GM18873 (cell line): ENCODE results near the gene MSI2.

Source experiments
- ATAC-seq: cut with Tn5 transposase; IDR thresholded peaks from one replicate; pipeline ENCODE4 v1.9.1; 2021; ENCODE audit warnings: mild to moderate bottlenecking, moderate library complexity, moderate number of reproducible peaks; ENCODE audit not compliant: unreplicated experiment, low FRiP score

The MSI2 gene

DNA sequence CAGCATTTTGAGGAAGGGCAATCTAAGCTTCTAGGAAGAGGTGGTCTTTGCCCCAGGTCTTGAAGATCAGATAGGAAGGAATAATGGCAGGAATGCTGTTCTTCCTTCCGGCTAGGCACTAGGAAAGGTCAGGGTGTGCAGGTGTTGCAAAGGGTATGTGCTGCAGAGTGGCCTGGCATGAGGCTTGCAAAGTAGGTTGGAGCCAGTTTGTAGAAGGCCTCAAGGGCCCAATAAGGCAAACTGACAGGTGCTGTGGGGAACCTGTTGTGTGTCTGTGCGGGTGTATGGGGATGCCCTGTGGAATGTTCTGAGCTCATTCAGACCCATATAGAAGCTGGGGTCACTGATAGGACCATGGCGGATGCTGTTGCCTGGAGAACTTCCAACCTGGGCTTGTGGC, 12.7 kb downstream of the MSI2 start:
- no peak for ATAC-seq

DNA sequence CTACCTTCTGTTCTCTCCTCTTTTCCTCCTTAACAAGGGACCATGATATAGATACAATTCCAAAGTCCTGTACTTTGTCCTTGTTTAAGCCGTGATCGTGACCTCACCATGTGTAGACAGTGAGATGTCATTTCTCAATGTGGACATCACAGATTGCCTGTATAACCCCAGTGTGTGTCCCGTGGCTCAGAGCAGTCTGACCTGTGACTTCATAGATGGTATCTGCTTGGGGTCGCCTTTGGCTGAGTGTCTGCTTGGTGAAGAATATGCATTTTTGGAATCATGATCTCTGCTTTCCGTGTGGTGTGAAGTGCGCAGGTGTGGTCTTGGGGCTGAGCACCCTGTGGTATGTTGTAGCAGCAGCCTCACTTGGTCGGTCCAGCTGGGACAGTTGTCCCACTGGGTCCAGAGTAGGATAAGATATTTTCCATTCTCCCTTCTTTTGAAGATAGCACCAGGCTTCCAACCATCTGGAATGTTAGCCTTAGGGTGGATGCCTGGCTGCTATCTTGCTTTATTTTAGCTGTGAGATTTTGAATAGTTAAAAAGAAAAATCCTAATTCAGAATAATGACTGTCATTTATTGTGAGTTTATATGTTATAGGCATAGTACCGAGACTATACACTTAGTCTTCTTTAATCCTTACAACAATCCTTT, 13.4 kb downstream of the MSI2 start:
- ATAC-seq, result no peak

DNA sequence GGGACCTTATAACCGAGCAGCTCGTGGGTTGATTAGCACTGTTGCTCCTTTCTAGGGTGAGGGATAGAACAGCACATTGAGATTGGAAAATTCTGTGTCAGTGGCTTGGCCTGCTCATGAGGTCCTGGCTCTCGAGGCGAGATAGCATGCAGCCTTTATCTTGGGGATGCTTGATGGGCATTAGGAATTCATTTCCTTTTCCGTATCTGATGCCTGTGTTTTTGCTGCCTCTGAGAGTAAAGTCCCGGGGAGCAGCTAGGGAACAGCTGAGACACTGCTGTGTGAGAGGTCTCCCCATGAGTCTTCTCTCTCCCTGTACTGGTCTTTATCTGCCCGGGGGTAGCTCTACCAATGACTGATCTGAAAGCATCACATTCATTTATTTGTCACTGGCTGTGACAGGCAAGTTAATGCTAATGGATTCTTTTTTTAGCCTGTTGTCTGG, 14.5 kb downstream of the MSI2 start:
- no peak for ATAC-seq

DNA sequence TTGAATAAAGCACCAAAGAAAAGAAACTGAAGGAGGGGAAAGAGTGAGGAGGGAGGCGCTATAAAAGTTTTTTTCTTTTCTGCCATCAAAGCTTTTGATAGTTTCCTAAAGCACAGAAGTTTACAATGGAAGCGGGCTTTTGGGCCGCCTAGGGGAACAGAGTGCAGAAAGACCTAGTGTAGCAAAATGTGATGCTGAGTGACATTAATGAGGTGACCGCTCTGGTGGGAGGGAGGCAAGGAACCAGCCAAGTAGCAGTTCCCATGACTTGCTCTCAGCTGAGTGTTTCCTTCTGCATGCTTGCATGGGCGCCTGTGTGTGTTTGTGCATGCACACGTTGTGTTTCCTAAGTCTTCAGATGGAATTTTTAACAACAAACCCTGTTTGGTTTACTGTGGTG, 15.5 kb downstream of the MSI2 start:
- no peak for ATAC-seq

DNA sequence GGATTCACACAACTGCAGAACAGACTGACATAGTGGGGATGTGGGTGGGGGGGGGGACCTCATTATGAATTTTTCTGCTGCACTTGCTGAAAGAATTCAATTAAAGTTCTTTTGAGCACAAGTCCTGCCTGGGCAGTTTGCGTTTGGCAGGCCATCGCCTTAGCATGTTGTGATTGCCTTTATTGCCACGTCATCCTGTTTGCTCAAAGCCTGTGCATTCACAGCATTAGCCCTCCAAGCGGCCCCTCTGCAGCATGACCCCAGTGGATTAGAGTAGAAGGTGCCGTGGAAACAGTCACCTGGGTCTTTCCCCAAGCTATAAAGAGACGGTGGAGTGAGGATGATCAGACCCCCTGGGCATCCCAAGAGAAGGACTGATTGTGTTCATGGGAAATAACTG, 17.2 kb downstream of the MSI2 start:
- ATAC-seq, result no peak

DNA sequence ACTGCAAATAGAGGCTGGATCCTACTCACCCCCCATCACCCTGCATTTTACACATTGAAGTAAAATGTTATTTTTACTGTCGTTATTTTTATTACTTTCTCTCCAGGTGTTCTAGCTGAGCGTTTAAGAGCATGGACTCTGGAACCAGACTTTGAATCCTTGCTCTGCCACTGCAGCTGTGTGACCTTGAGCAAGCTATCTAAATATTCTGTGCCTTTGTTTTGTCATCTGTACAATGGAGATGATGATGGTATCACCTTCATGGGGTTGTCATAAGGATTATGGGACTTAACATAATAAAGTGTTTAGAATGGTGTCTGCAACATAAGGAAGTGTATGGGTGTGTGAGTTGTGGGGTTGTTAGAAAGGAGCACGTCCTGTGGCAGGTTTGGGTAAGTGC, 17.8 kb downstream of the MSI2 start:
- no peak for ATAC-seq

DNA sequence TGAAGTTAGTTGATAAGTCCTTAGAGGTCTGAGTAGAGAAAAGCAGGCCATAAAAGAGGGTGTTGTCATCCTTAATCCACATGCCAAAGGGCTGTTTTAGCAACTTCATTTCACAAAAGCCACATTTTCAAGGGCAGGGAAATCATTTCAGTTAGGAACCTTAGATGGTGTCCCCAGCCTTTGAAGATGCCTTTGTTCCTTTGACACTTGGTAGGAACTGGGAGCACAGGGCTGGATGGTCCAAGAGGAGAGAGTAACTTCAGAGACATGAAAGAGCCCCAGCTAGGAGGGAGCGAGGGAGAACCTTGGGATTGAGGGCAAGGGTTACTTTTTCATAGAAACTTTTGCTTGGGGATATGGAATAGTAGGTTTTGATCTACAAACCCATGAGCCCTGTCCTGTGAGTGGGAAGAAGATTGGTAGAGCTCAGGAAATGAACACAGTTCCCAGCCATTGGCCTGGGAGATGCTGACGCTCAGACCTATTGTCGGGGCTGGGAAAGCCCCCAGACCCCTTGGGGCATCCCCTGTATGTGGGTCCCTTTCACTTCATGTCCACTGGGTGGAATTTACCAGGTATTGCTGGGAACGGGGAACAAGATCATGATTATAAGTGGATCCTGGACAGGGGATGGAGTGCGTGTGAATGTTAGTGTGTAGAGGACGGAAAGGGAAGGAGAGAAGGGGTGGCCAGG, 18.9 kb downstream of the MSI2 start:
- ATAC-seq, result no peak

DNA sequence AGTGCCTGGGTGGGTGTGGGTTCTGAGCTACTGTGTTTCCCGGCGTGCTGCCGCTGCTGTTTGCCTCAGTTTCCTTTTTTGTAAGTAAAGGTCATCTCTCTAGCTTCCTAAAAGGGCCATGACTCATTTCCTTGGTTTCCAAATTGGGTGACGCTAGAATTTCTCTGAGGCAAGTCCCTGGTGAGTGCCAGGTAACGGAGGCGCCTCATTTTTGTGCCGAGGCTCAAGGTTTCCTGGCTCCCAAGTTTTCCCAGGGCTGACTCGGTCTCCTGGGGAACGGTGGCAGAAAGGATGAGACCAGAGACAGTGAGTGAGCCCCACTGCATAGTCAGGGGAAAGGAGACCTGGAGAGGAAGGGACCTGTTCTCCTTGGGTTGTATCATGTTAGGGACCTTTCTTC, 20.3 kb downstream of the MSI2 start:
- ATAC-seq, result no peak

DNA sequence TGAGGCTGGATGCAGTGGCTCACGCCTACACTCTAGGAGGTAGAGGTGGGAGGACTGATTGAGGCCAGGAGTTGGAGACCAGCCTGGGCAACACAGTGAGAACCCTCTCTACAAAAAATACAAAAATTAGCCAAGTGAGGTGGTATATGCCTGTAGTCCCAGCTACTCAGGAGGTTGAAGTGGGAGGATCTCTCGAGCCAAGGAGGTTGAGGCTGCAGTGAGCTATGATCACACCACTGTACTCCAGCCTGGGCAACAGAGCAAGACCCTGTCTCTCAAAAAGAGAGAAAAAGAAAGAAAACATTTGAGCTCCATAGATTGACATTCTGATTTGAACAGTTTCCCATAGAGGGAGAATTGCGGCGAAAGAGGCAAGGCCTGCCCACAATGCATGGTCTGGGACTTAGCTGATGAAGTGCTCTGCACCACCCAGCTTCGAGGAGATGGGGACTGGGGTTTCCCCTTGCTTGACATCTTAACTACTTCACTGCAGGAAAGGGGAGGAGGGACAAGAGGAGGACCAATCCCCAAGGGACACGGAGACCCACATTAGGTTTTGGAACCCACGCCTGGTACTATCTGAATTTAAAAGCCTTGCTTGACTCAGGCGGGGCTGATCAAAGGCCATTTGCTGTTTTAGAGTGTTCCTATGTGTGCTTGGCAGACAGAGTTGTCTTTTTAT, 21.7 kb downstream of the MSI2 start:
- ATAC-seq, result no peak

DNA sequence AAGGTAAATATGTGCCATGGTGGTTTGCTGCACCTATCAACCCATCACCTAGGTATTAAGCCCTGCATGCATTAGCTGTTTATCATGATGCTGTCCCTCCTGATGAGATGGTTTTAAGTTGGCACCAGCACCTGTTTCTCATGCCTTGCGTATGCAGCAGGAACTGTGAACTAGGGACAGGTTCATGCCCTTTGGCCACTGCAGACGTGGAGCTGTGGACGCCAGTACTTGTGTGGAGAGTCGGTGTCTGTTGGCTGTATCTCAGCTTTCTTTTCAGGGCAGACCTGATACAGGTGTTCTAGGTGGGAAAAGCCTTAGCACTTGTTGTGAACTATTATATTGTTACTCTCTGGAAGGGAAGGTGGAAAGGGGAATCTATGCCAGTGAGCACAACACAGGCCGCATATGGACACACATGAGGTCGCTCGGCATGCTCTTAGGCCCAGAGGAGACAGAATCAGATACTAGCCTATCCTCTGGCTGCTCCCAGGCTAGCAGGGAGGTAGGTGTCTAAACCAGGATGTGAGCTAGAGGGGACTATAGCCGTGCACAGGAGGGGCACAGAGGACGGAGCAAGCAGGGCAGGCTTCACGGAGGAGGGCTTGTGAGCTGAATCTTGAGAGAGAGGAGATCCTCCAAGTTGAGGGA, 22.5 kb downstream of the MSI2 start:
- ATAC-seq, result no peak

DNA sequence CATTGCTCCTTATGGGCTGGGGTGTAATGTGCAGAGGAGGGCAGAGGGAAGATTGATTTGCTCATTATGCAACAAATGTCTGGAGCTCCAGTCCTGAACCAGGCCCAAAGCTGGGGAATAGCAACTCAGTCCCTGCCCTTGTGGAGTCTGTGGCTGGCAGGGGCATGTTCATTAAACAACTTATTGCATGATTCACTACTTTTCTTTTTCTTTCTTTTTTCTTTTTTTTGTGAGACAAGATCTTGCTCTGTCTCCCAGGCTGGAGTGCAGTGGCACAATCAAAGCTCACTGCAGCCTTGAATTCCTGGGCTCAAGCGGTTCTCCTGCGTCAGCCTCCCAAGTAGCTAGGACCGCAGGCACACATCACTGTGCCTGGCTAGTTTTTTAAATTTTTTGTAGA, 23.1 kb downstream of the MSI2 start:
- ATAC-seq, result no peak

DNA sequence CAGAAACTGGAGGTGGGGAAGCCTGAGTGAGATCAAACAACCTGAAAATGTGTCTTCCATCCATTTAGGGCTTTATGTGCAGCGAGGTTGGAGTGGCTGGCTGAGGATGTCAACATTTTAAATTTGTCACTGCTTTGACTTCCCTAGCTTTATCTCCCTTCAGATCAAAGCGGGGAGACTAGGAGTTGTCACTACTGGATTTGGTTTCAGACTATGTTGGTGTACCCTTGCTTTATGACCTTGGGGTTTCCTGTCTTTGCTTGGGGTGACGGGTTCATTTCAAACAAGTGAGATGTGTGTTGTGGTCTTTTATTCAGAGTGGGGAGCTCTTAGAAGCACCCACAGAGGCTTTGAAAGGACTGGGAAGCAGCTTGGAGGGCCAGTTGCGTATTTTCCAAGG, 25.6 kb downstream of the MSI2 start:
- no peak for ATAC-seq

DNA sequence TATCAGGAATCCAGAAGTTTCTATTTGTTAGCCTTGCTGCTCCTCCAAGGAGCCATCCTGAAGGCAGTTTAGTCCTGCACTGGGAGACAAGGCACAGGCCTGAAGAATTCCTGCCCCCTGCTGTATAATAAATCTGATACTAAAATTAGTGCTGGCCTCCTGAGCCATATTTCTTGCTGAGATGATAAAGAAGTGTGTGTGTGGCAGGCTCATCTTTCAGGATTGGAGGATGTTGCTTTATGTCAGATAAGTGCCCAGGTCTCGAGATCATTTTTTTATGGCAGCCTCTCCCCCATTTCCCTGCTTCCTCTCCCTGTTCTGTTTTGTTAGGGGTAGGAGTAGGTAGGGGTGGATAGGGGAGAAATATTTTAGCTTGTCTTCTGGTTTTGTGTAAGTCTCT, 26.0 kb downstream of the MSI2 start:
- no peak for ATAC-seq

DNA sequence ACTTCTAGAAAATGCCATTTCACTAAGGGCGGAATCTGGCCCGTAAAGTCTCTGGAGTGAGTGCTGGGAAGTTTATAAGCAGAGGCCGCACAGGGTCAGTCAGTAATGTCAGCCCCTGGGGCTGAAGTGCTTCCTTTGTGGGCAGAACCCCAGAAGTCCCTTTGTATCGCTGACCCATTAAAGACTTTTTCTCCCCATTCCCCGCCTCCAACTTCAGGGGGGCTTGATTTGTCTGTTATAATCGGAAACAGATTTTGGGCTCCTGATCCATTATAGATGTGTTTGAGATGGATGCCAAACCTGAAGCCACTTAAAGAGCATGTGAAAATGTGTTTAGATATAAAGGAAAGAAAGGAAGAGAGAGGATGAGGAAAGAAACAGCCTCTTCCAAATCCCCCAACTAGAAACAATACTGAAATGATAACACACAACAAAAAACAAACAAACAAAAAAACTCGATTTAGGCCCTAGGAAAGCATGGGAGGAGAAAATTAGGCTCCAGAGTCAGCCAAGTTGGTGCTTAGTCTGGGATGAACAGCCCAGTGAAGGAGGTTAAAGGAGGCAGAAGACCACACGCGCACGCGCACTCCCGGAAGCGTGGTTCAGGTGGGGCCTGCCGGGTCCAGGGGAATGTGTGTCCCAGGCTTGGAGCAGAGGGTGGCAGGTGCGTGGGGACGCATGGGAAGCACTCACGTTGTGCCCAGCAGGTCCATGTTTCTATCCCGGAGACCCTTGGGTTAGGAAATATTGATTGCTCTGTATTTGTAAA, 27.1 kb downstream of the MSI2 start:
- ATAC-seq, result no peak

DNA sequence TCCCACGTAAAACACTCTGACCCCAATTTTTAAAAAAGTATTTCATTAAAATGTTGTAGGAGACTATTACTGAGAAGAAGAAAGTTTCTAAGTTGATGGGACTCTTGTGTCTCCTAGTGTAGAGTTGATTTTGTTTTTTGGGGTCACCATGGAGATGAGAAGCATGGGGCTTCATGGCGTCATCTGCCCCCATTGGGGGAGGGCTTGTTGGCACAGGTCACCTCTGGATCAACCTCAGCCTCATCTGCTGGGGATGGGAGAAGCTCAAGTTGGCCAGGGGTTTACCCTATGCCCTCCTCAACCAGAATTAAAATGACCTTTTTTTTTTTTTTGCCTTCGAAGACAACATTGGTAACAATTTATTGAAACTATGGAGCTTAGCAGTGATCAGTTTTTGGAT, 28.3 kb downstream of the MSI2 start:
- ATAC-seq, result no peak

DNA sequence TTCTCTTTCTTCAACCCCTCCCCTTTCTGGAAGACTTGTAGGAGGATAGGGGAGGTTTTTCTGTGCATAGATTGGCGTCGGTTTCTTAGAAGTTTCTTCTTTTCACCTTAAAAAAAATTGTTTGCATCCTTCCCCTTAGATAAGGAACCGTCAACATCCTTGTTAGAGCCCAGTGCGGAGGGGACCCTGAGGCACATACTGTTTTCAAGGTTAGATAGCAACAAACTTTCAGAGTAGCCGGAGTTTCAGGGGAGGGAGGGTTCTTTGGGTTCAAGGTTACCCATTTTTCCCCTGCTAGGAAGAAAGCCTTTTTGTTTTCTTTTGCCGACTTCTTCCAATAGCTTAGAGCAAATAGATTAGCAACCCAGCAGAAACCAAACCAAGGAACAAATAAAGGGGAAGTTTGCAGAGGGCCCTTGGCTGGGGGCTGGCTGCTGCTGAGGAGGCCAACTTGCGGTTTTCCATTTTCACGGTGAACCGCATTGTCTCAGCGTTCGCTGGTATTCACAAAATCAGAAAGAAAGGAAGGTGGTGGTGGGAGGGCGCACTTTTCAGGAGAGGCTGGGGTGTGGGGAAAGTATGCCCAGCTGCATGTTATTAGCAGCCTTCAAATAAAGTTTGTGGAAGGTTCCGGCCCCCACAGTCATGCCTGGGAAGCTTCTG, 28.8 kb downstream of the MSI2 start:
- ATAC-seq, result no peak

DNA sequence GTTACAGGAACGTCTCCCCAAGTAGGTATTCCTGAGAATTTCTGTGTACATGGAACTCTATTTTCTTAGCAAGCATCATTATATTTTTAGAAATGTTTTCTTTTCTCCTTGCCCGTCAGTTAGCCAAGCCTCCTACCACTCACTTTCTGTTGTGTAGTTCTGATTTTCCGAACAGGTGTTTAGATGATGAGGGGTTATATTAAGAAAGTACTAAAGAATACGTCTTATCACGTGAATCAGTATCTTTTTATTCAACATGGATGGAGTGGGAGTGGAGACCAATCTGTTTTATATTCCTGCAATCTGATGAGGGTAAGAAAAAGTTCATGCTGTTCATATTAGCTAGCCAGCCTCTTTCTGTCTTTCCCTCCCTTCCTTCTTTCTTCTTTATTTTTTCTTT, 29.4 kb downstream of the MSI2 start:
- no peak for ATAC-seq

DNA sequence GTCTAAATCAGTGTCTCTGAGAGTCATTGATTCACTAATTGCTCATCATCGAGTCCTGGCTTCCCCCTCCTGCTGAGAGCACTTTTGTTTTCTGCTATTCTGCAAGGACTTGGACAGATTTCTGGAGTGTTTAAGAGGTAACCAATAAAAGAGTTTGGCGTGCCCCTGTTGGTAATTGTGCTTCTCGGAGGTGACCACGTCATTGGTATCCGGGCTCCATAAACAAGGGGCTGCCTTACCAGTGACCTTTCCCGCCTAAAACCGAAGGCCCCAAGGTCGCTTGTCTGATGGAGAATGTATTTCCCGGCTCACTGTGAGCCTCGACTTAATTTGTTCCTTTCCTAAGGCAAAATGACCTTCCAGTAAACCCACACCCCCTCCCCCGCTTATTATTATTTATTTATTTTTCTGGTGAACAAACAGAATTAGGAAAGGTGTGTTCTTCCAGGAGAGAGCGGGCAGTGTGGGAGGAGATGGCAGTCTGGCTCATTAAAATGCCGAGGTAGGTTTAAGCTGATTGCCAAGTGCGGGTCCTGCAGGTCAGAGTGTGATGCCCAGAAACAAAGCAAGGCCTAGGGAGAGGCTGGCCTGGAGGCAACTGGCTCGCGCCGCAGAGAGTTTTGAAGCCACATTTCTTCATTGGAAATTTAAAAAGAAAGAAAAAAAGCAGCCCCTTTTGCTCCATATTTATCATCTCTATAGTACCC, 30.2 kb downstream of the MSI2 start:
- ATAC-seq, result no peak

DNA sequence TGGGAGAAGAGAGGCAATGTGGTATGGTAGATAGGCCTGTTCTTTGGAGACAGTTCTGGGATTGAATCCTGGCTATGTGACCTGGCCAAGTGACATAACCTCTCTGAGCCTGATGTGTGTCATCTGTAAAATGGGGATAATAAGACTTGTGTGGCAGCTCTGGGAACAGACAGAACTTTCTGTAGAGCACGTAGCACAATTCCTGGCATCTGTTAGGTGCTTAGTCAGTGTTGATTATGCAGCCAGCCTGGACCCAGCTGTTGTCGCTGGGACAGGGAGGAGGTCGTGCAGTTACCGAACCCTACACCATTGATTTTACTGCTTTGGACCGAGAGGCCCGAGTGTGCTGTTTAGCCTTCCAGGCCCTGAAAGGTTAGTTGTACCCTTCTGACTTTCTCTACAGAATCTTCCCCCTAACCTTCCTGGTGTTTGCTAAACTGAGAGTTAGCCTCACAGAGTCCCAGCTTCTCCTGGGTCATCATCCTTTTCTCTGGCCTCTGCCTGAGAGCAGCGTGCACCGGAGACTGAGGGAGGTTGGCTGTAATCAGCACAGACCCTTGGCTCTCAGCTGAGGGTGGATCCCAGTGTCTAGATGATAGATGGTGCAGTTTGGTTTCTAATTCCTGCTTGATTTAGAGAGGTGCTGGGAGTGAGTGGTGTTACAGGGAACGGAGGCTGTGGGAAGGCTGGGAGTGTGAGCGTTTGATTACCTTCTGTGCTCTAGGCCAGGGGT, 31.9 kb downstream of the MSI2 start:
- ATAC-seq, result no peak
